GM19035 (cell line): ENCODE data around the gene OPN3.

Experiments used
- ATAC-seq: cut with Tn5 transposase; IDR thresholded peaks from one replicate; pipeline ENCODE4 v1.9.1; 2021; ENCODE audit not compliant: unreplicated experiment

OPN3 gene

DNA sequence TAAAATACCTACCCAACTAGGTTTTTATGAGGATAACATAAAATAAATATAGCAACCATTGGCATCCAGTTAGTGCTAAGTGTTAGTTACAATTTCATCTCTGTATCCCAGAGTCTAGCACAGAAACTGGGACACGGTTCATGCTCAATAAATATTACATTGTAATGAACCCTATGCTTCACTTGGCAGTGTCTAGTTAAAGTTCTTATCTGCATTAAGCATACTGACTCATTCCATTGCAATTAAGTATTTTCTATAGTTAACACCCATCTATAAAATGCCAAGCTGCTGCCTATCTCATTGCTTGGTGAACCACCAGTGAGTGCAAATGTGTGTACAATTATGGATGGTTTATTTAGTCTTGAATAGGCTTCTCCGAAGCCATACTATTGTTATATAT is 15.2 kb downstream of the OPN3 start:
- ATAC-seq = no peak

DNA sequence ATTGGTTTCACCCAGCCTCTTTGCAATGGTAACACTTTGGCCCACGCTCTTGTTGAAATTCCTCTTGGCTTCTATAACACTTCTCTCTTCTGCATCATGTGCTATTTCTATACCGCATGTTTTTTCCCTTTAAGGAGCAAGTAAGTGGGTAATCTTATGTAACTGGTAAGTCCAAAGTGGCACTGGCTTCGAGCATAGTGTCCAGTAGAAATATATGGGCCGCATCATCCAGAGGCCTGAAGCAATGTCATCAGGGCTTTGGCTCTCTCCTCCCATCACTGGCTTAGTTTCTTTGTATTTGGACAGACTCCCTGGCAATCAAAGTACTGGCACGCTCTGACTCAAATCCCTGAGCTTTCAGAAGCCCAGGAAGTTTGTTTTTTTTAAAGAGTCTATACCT is 17.5 kb downstream of the OPN3 start:
- ATAC-seq = no peak

GRCh38 chr1:241617426-241617825 is 22.7 kb downstream of the OPN3 start:
- ATAC-seq = no peak

- no peak for ATAC-seq
These were observed 24.9 kb downstream of the OPN3 start for GRCh38 chr1:241615043-241615974.

DNA sequence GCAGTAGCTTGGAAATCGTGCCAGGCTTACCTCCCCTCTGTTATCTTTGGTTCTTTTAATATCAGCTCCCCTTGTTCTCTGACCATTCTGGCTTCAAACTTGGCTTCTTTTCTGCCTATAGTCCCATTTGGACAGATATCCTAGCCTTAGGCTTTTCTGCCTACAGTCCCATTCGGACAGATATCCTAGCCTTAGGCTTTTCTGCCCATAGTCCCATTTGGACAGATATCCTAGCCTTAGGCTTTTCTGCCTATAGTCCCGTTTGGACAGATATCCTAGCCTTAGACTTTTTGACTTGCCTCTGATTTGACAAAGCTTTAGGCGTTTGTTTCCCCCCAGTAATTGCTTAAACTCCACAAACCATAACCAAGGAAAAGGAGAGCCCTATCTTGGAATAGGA is 25.6 kb downstream of the OPN3 start:
- ATAC-seq = no peak

DNA sequence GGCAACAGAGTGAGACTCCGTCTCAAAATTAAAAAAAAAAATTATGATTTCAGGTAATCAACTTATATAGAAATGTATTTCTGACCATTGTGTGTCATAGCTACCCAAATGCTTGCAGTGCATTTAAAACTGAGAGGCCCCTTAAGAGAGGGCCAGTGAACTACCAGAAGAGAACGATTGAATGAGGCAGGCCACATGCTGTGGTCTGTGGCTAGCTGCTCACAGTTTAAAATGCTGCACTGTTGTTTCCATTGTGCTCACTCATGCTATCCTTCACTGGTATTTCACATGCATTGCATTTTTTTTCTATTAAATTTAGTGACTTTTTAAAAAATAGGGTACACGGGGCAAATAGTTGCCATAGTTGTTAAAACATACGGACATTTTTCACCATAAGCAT is 26.0 kb downstream of the OPN3 start:
- ATAC-seq = no peak

- ATAC-seq = no peak
These were observed 27.4 kb downstream of the OPN3 start for GRCh38 chr1:241612533-241613477.

GRCh38 chr1:241611736-241612135 is 28.4 kb downstream of the OPN3 start:
- ATAC-seq = no peak

DNA sequence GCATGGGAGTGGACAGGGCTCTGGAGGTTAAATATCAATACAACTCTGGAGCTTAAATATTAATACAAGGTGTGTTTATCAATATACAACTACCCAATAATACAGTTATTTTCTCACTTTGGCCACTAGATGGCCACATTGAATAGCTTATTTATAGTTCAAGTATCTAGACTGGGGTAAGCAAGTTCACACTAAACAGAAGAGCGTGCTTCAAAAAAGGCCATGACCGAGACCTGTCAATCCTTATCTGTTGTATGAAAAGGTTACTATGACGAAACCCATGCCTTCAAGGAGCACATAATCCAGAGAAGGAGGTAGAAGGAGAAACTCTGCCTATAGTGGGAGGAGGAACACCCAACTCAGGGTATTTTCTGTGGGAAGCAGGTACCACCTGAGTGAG is 29.1 kb downstream of the OPN3 start:
- ATAC-seq = peak; percentile 96

DNA sequence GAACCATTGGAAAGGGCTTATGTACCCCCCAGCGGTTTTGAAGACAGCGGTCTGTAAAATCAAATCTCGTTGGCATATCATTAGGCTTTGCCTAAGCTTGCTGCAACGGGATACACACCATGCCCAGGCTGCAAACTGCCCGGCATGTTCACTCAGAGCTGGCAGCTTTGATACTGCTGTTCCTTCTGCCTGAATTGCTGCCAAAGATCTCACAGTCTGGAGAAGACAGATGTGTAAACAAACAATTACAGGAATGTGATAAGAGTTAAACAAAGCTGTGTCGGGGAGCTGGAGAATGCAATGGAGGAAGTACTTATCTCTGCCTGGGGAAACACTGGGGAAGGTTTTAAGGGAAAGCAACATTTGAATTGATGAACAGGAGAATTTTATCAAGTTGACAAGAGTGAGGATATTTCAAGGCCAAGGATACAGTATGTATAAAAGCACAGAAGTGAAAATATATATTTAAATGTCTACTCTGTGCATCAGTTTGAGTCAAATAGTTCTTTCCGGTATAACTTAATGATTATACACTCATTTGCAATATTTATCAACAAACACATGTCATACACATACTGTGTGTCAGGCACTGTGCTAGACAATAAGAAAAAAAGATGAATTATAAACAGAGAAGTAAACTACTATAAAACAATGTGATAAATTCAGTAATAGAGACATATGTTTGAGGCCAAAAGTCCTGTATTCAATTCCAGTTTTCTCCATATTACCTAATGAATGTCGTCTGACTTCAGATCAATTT is 29.9 kb downstream of the OPN3 start:
- ATAC-seq = no peak

- ATAC-seq = no peak
These were observed 31.7 kb downstream of the OPN3 start for GRCh38 chr1:241608379-241609033.

- no peak for ATAC-seq
These were observed 32.7 kb downstream of the OPN3 start for GRCh38 chr1:241607497-241607896.

GRCh38 chr1:241606544-241606943 is 33.6 kb downstream of the OPN3 start:
- ATAC-seq = no peak

- ATAC-seq = no peak
These were observed 34.9 kb downstream of the OPN3 start for GRCh38 chr1:241605146-241605805.

- no peak for ATAC-seq
These were observed 36.4 kb downstream of the OPN3 start for GRCh38 chr1:241603731-241604245.

GRCh38 chr1:241600496-241600901 is 39.7 kb downstream of the OPN3 start:
- peak; percentile 92 for ATAC-seq

DNA sequence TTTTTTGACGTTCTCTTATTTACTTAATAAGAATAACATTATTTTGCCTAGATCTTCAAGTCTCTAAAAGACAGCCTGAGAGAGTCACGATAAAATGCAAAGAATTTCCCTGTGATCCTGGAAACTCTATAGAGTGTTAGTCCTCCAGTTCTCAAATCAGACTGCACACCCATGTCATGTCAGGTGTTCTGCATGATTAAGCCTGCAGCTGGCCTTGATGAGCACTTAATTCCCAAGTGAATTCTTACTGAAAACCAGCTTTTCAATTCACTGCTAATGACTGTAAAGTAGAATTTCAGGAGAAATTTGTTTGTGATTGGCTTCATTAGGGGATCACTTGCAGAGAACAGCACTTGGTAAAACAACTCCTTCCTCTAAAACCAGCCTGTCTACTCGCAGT is 41.9 kb downstream of the OPN3 start:
- ATAC-seq = no peak

DNA sequence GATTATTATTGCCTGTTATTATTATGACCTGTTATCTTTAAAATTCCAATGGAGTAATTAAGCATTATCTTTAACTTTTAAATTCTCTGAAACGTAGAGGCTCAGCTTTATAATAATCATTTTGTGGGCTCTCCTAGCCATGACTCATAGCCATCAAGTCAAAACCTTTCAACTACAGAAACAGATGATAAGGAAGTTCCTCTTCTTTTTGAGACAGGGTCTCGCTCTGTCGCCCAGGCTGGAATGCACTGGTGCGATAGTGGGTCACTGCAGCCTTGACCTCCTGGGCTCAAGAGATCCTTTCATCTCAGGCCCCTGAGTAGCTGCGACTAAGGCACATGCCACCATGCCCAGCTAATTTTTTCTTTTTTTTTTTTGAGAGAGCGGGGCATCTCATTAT is 43.5 kb downstream of the OPN3 start:
- no peak for ATAC-seq

GRCh38 chr1:241593186-241593585 is 47.0 kb downstream of the OPN3 start:
- no peak for ATAC-seq
